Panc1 (cell line): ENCODE measurements around the gene ATG10. TPM values are rescaled to one million over a fixed set of nuclear protein-coding genes. Genes with fewer than 3 reads are reported as not detected.

Experiments used
- ATAC-seq: fragments of 200-7000 bp; cut with Tn5 transposase; 2 replicates; pipeline ENCODE4 v1.9.1; 2020; ENCODE audit warnings: mild to moderate bottlenecking, moderate library complexity
- BruUV-seq: library from RNA; stranded (reverse); fragments of 400-500 nt; replicated peaks from 2 replicates; lab custom pipeline; 2021; lab: Mats Ljungman, UMichigan
- CTCF ChIA-PET: fragments of 300-600 bp; sonication (Branson Sonifier 250); formaldehyde crosslinking; loops from one replicate; lab custom pipeline; 2022; ENCODE audit warnings: antibody characterized with exemption; lab: Charles Lee
- POLR2A ChIA-PET: fragments of 300-600 bp; sonication (Branson Sonifier 250); formaldehyde crosslinking; loops from one replicate; lab custom pipeline; 2022; ENCODE audit warnings: antibody characterized with exemption; lab: Charles Lee
- DNase-seq: peaks from one replicate; pipeline ENCODE4 v3.0.0-alpha.2; 2010; ENCODE audit warnings: low read depth, low spot score
- H3K27ac ChIP-seq: 2 replicates; pipeline ENCODE4 v1.5.1; 2011; ENCODE audit warnings: mild to moderate bottlenecking, low read length, inconsistent platforms
- H3K27me3 ChIP-seq: fragments of 200-500 bp; sonication (Bioruptor generic); 2 replicates; pipeline ENCODE4 v1.6.0; 2014; ENCODE audit warnings: low read length, inconsistent platforms; ENCODE audit not compliant: control insufficient read depth, insufficient read depth
- H3K36me3 ChIP-seq: fragments of 200-500 bp; sonication (Bioruptor generic); 2 replicates; pipeline ENCODE4 v1.5.1; 2014; ENCODE audit warnings: inconsistent platforms, mild to moderate bottlenecking, low read length, moderate library complexity; ENCODE audit not compliant: control insufficient read depth, insufficient read depth
- H3K4me1 ChIP-seq: 2 replicates; pipeline ENCODE4 v1.5.1; 2011; ENCODE audit warnings: inconsistent platforms, mild to moderate bottlenecking, low read length, moderate library complexity; ENCODE audit not compliant: control insufficient read depth, insufficient read depth
- H3K4me3 ChIP-seq, 2 experiments: 2 replicates each; pipeline ENCODE4 v1.5.1; 2011 to 2012; ENCODE audit warnings: low read depth in 2 of 2, low read length in 2 of 2, mild to moderate bottlenecking in 2 of 2, inconsistent platforms in 1 of 2, moderate library complexity in 1 of 2
- H3K9me3 ChIP-seq: fragments of 200-500 bp; sonication (Bioruptor generic); 2 replicates; pipeline ENCODE4 v1.5.1; 2014; ENCODE audit warnings: low read depth, mild to moderate bottlenecking, inconsistent platforms, low read length, moderate library complexity; ENCODE audit not compliant: control insufficient read depth, insufficient read depth
- CTCF ChIP-seq: fragments of 450-650 bp; IDR thresholded peaks from 2 replicates; pipeline ENCODE4 v1.5.1; 2017; ENCODE audit warnings: mild to moderate bottlenecking
- POLR2AphosphoS5 ChIP-seq: IDR thresholded peaks from 2 replicates; pipeline ENCODE4 v1.6.1; 2012; ENCODE audit warnings: mild to moderate bottlenecking, low read depth, low read length, moderate library complexity
- SIN3A ChIP-seq: IDR thresholded peaks from 2 replicates; pipeline ENCODE4 v1.6.1; 2012; ENCODE audit warnings: low read depth, mild to moderate bottlenecking, low read length, moderate library complexity, borderline replicate concordance; ENCODE audit not compliant: insufficient read depth
- TCF7L2 ChIP-seq: IDR thresholded peaks from 2 replicates; pipeline ENCODE4 v1.6.1; 2011; ENCODE audit warnings: mild to moderate bottlenecking, low read depth, low read length, inconsistent platforms
- in situ Hi-C: cut with HindIII; loops from 2 replicates; pipeline ENCODE4 v1.10.0; 2016; ENCODE audit warnings: low sequenced_read_pairs, low pct_unique_long_range_greater_than_20kb
- intact Hi-C: fragments of 100-400 bp; cut with micrococcal nuclease; formaldehyde crosslinking; loops from one replicate; pipeline ENCODE4 v1.10.0; 2022; ENCODE audit not compliant: unreplicated experiment
- total RNA-seq: library from RNA; stranded (reverse); gene quantifications from one replicate; pipeline ENCODE4 v1.2.1, GENCODE V29; 2021; ENCODE audit not compliant: unreplicated experiment
- TF ChIP-seq, protein P1 (sequence below), 2 experiments: IDR thresholded peaks; 2 replicates each; pipeline ENCODE4 v1.6.1; 2011 to 2012; ENCODE audit warnings: low read depth in 2 of 2, control low read depth in 1 of 2, low read length in 1 of 2, mild to moderate bottlenecking in 1 of 2, moderate library complexity in 1 of 2; ENCODE audit not compliant: insufficient read depth in 1 of 2

ATG10 gene
- total RNA-seq, 1 experiment from 2014 or later: 14.0 TPM

GRCh38 chr5:82167372-82167935, 195.6 kb downstream of the ATG10 start:
- CTCF ChIA-PET: no interaction called here
- Histone ChIP-seq H3K4me3 (no peak overlapping the region), H3K27me3 (no peaks in the 10 kb centered on the region), H3K4me1 (peaks cover 4% of the 10 kb centered on the region; the same call in 1 of the 2 replicates), H3K9me3 (no peaks in the 10 kb centered on the region), H3K36me3 (no peaks in the 10 kb centered on the region; the same call in 1 of the 2 replicates), H3K27ac (no peak overlapping the region)
- TF ChIP-seq, protein P1, sequence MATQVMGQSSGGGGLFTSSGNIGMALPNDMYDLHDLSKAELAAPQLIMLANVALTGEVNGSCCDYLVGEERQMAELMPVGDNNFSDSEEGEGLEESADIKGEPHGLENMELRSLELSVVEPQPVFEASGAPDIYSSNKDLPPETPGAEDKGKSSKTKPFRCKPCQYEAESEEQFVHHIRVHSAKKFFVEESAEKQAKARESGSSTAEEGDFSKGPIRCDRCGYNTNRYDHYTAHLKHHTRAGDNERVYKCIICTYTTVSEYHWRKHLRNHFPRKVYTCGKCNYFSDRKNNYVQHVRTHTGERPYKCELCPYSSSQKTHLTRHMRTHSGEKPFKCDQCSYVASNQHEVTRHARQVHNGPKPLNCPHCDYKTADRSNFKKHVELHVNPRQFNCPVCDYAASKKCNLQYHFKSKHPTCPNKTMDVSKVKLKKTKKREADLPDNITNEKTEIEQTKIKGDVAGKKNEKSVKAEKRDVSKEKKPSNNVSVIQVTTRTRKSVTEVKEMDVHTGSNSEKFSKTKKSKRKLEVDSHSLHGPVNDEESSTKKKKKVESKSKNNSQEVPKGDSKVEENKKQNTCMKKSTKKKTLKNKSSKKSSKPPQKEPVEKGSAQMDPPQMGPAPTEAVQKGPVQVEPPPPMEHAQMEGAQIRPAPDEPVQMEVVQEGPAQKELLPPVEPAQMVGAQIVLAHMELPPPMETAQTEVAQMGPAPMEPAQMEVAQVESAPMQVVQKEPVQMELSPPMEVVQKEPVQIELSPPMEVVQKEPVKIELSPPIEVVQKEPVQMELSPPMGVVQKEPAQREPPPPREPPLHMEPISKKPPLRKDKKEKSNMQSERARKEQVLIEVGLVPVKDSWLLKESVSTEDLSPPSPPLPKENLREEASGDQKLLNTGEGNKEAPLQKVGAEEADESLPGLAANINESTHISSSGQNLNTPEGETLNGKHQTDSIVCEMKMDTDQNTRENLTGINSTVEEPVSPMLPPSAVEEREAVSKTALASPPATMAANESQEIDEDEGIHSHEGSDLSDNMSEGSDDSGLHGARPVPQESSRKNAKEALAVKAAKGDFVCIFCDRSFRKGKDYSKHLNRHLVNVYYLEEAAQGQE (IDR thresholded peaks at IDR 0.05; ENCODE audit: insufficient read depth in 1 of 2, low read depth in 2 of 2, low read length in 1 of 2): no peak
- no peak for TF ChIP-seq POLR2AphosphoS5
- TF ChIP-seq TCF7L2: no peak
- TF ChIP-seq SIN3A: no peak
- no peak for TF ChIP-seq CTCF
- no TSS peak for BruUV-seq
- in situ Hi-C loops: no loop called here
- POLR2A ChIA-PET: no interaction called here
- DNase-seq (no peak), ATAC-seq (no peak)
- intact Hi-C loops: loop anchor here (10.0 kb wide), 1 partner anchor 423 kb away; no protein-coding TSS in a partner anchor

- intact Hi-C loops (loop anchor here (10.0 kb wide), 1 partner anchor 423 kb away; no protein-coding TSS in a partner anchor), in situ Hi-C loops (no loop called here)
- CTCF ChIA-PET: no interaction called here
- H3K4me1 ChIP-seq: peaks cover 4% of the 10 kb centered on the region; the same call in 1 of the 2 replicates
- H3K27me3 ChIP-seq: no peaks in the 10 kb centered on the region
- no peak overlapping the region for H3K27ac ChIP-seq
- no peaks in the 10 kb centered on the region; the same call in 1 of the 2 replicates for H3K36me3 ChIP-seq
- TF ChIP-seq SIN3A (no peak), CTCF (no peak), POLR2AphosphoS5 (no peak), TCF7L2 (no peak)
- TF ChIP-seq, protein P1 (IDR thresholded peaks at IDR 0.05; ENCODE audit: insufficient read depth in 1 of 2, low read depth in 2 of 2, low read length in 1 of 2): no peak
- POLR2A ChIA-PET: no interaction called here
- no TSS peak for BruUV-seq
- no peak overlapping the region for H3K4me3 ChIP-seq
- no peaks in the 10 kb centered on the region for H3K9me3 ChIP-seq
- no peak for ATAC-seq
- DNase-seq: no peak
These were observed 196.5 kb downstream of the ATG10 start for GRCh38 chr5:82168294-82168693.
